Thyroid gland (tissue), 4 donors: ENCODE results near the gene FREY1. TPM values are rescaled to one million over a fixed set of nuclear protein-coding genes. Genes with fewer than 3 reads are reported as not detected.

Source experiments
- DNase-seq, 2 donors: peaks; one replicate each; pipeline ENCODE4 v3.0.0-alpha.2; 2019
- H3K27ac ChIP-seq, 3 donors: fragments of 200-600 bp; sonication (generic); 1 replicate in 2 of 3; 2 replicates in 1 of 3; pipeline ENCODE4 v1.5.1; 2016 to 2019; ENCODE audit warnings: mild to moderate bottlenecking in 1 of 3, moderate library complexity in 1 of 3
- H3K27me3 ChIP-seq: fragments of 200-600 bp; sonication (generic); one replicate; pipeline ENCODE4 v1.5.1; 2019
- H3K36me3 ChIP-seq, 2 donors: fragments of 200-600 bp; sonication (generic); one replicate each; pipeline ENCODE4 v1.5.1; 2016 to 2019
- H3K4me1 ChIP-seq, 2 donors: fragments of 200-600 bp; sonication (generic); one replicate each; pipeline ENCODE4 v1.5.1; 2017 to 2019
- H3K4me3 ChIP-seq, 3 donors: fragments of 200-600 bp; sonication (generic); replicated peaks in 1 of 3; 1 replicate in 2 of 3; 2 replicates in 1 of 3; pipeline ENCODE4 v1.5.1; 2016; ENCODE audit warnings: mild to moderate bottlenecking in 1 of 3
- H3K9me3 ChIP-seq: fragments of 200-600 bp; sonication (generic); one replicate; pipeline ENCODE4 v1.5.1; 2017
- POLR2A ChIP-seq, 2 donors: fragments of 450-650 bp; IDR thresholded peaks; one replicate each; pipeline ENCODE4 v1.6.1; 2017; ENCODE audit warnings: antibody characterized with exemption in 2 of 2, mild to moderate bottlenecking in 2 of 2, moderate library complexity in 1 of 2
- WGBS, 2 donors: methylation state at CpG; one replicate each; pipeline ENCODE4 v1.1.5; 2017; 5-methylcytosine and 5-hydroxymethylcytosine counted together
- intact Hi-C: fragments of 100-400 bp; cut with DNase I; formaldehyde crosslinking; loops from one replicate; pipeline ENCODE4 v1.15.1; 2023
- total RNA-seq, 4 donors: library from RNA; depleted of rRNA; stranded (reverse); fragments of >200 nt; gene quantifications; one replicate each; pipeline ENCODE4 v1.2.3, GENCODE V29; 2016
- TF ChIP-seq, protein P1 (sequence below), 6 experiments: fragments of 200-600 bp in 3 of 6; fragments of 450-650 bp in 3 of 6; sonication (generic) in 3 of 6; IDR thresholded peaks; one replicate each; pipeline ENCODE4 v1.5.1; 2016 to 2019; ENCODE audit warnings: antibody characterized with exemption in 6 of 6, mild to moderate bottlenecking in 2 of 6, inconsistent platforms in 1 of 6, moderate library complexity in 1 of 6

The FREY1 gene
- total RNA-seq, 4 donors from 2014 or later = 1.8 to 2.6 TPM; not detected in 2

DNA sequence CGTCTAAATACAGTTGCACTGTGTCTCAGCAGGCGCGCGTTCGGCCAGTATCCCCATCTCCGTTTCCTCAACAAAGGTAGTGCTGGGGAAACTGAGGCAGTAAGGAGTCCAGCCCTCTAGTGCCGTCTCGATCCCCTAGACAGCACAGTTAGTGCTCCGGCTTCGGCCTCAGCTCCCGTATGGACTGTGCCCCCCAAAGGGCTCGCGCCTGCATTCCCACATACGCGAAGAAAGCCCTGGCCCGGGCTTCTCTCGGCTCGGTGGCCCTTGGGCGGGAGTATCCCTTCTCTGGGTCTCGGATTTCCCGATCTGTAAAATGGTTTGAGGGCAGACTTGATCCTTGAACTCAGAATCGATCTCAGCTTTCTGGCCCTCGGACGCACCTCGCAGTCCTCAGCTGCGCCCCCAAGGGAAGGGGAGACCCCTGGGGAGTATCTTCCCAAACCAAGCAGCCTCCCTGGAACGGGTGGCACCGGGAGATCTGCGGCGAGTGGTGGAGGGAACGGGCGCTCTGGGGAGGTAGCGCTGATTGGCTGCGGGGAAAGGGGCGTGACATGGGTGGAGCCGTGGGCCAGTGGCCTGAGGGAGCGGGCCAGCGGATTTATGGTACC lies 11.4 kb upstream of the FREY1 start:
- DNase-seq = peak; percentile 78 to 79
- Histone ChIP-seq H3K27me3 (no peaks in the 10 kb centered on the region), H3K27ac (peak overlapping the region; percentile 46 to 80 (median 71)), H3K4me3 (peak overlapping the region; percentile 10 to 76 (median 73)), H3K36me3 (peaks cover 11 to 13% of the 10 kb centered on the region in 2 donors), H3K9me3 (no peaks in the 10 kb centered on the region), H3K4me1 (peaks cover 30 to 49% of the 10 kb centered on the region in 2 donors)
- intact Hi-C loops = loop anchor here (10.0 kb wide), 1 partner anchor 114 kb away; the partner anchor contains the start of gene SLC35C1
- WGBS, 2 donors = 1 to 3% methylated on average over 14 to 27 of the region's 38 CpGs
- TF ChIP-seq POLR2A (IDR thresholded peaks at IDR 0.05) = peak; percentile 4 to 67
- TF ChIP-seq, protein P1, sequence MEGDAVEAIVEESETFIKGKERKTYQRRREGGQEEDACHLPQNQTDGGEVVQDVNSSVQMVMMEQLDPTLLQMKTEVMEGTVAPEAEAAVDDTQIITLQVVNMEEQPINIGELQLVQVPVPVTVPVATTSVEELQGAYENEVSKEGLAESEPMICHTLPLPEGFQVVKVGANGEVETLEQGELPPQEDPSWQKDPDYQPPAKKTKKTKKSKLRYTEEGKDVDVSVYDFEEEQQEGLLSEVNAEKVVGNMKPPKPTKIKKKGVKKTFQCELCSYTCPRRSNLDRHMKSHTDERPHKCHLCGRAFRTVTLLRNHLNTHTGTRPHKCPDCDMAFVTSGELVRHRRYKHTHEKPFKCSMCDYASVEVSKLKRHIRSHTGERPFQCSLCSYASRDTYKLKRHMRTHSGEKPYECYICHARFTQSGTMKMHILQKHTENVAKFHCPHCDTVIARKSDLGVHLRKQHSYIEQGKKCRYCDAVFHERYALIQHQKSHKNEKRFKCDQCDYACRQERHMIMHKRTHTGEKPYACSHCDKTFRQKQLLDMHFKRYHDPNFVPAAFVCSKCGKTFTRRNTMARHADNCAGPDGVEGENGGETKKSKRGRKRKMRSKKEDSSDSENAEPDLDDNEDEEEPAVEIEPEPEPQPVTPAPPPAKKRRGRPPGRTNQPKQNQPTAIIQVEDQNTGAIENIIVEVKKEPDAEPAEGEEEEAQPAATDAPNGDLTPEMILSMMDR (IDR thresholded peaks at IDR 0.05) = no peak

DNA sequence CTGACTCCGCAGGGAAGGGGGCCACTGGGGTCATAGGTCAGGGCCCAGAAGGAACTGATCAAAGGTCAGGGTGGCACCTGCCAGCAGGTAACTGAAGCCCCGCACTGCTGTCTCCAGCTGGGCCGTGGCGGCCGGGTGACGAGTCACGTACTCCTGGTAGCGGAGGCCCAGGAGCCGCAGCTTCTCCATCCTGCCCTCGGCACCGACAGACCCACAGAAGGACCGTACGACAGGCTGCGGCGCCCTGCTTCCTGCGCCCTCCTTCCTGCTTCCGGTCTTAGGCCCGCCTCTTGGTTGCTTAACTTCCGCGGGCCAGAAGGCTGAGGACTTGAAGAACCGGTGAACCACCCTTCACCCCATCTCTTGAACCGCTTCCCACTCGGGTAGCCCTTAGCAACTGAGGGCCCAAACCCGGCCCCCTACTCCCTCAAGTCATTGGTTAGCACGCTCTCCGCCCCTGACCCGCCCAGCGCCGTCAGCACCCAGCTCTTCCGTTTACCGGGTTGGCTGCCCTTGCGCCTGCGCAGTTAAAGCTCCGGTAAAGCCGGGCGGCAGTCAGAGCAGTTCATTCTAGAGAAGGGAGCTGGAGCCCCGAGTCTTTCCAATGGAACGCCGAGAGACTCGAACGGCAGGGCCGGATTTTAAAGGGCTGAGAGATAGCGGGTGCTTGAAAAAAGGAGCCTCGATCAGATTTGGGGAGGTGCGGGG lies 10.7 kb upstream of the FREY1 start, which contains the start of gene PEX16:
TSS of gene PEX16 (minus strand) at position 255 of the 708 bp plus-strand sequence. CDS start at position 189, 66 bp downstream.
- intact Hi-C loops = loop anchor here (10.0 kb wide), 1 partner anchor 113 kb away; the partner anchor contains the start of gene SLC35C1
- peaks cover 27 to 43% of the 10 kb centered on the region in 2 donors for H3K4me1 ChIP-seq
- H3K36me3 ChIP-seq = peaks cover 15 to 19% of the 10 kb centered on the region in 2 donors
- H3K4me3 ChIP-seq = peak within 1 kb of the TSS; percentile 43 to 76 (median 73)
- H3K9me3 ChIP-seq = no peaks in the 10 kb centered on the region
- TF ChIP-seq, protein P1 (IDR thresholded peaks at IDR 0.05) = no peak
- TF ChIP-seq POLR2A (IDR thresholded peaks at IDR 0.05) = peak; percentile 20 to 79
- H3K27me3 ChIP-seq = no peaks in the 10 kb centered on the region
- 0 to 1% methylated on average over 34 to 39 of the region's 45 CpGs for WGBS, 2 donors
- H3K27ac ChIP-seq = peak within 1 kb of the TSS; percentile 46 to 80 (median 71)
- peak; percentile 98 to 99 for DNase-seq

DNA sequence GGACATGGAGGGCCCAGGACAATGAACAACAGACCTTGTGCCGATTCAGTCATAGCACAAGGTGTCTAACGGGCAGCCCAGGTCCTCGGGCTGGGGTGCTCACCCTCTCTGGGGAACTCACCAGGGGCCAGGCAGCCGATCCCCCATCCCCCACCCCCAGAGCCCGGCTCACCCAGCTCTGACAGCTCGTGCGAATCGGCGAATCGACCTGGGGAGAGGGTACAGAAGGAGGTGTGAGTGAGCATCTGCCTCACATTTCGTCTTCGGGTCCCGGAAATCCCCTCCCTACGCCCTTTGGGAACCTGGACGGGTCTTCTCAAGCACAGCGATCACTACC lies 10.2 kb upstream of the FREY1 start:
- Histone ChIP-seq H3K9me3 (no peaks in the 10 kb centered on the region), H3K27me3 (no peaks in the 10 kb centered on the region), H3K4me1 (peaks cover 27 to 37% of the 10 kb centered on the region in 2 donors), H3K27ac (peak overlapping the region; percentile 23 to 80 (median 71)), H3K36me3 (peaks cover 15 to 19% of the 10 kb centered on the region in 2 donors), H3K4me3 (peak overlapping the region; percentile 38 to 76 (median 43))
- intact Hi-C loops = loop anchor here (10.0 kb wide), 1 partner anchor 112 kb away; the partner anchor contains the start of gene SLC35C1
- DNase-seq = no peak
- 5% methylated on average over 14 to 15 of the region's 16 CpGs for WGBS, 2 donors
- no peak for TF ChIP-seq POLR2A (IDR thresholded peaks at IDR 0.05)
- TF ChIP-seq, protein P1 (IDR thresholded peaks at IDR 0.05) = no peak

DNA sequence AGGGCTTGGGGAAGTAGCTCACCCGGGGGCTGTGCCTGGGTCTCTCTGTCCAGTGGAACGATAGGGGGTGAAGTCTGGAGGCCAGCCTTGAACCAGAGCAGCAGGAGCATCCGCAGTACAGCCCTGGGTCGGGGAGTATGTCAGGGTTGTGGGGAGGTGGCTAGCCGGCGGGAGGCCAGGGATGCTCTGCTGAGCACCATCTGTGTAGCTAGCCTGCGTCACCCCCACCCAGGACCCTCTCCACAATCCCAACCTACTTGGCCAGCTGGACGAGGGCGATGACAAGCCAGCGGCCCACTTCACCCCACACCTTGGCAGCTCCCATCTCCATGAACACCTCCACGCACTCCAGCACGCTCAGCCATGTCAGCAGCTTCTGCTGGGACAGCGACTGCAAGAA lies 8.4 kb upstream of the FREY1 start:
- TF ChIP-seq, protein P1 (IDR thresholded peaks at IDR 0.05) = no peak
- no peak for TF ChIP-seq POLR2A (IDR thresholded peaks at IDR 0.05)
- Histone ChIP-seq H3K27ac (no peak overlapping the region), H3K36me3 (peaks cover 19 to 30% of the 10 kb centered on the region in 2 donors), H3K4me3 (no peak overlapping the region), H3K9me3 (no peaks in the 10 kb centered on the region), H3K27me3 (no peaks in the 10 kb centered on the region), H3K4me1 (peaks cover 15 to 22% of the 10 kb centered on the region in 2 donors)
- WGBS, 2 donors = 79 to 87% methylated on average over 8 to 12 of the region's 13 CpGs
- no peak for DNase-seq
- intact Hi-C loops = loop anchor here (10.0 kb wide), 1 partner anchor 111 kb away; the partner anchor contains the start of gene SLC35C1
